NCI-H146 (cell line): ENCODE measurements around the gene B3GALT5.

ENCODE experiments used
- DNase-seq: peaks from one replicate; lab custom pipeline; 2025; lab: John Stamatoyannopoulos, UW

The B3GALT5 gene

DNA sequence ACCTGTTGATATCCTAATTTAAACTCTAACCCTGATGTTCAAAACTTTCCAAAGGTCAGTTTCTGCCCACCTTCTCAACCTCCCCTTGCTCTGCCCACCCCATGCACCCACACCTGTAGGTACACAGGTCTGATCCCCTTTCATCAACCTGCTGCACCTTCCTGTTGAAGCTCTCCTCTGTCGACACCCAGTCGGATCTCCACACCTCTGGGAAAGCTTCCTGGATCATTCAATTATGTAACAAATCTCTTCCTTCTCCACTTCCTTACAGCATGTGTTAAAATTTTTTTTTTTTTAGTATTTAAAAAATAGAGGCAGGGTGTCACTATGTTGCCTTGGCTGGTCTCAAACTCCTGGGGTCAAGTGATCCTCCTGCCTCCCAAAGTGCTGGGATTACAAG lies 87.6 kb downstream of the B3GALT5 start:
- DNase-seq = no peak

- no peak for DNase-seq
These were observed 90.8 kb downstream of the B3GALT5 start for GRCh38 chr21:39703578-39703977.

DNA sequence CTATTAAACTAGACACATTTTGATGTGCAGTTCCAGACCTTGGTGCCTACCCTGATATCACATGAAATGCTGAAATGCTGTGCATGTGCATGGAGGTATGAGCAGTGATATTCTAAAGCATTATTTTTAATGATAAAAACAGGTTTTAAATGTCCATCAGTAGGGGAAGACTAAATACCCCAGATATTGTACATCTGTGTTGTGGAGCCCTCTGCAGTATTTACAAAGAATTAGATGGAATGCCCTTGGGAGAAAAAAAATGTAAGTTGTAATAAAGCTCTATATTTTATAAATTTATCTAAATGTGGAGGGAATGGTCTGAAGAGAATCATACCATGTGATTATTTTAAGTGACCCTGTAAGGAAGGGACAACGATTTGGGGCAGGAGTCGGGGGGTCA lies 93.1 kb downstream of the B3GALT5 start:
- peak; percentile 1 for DNase-seq

DNA sequence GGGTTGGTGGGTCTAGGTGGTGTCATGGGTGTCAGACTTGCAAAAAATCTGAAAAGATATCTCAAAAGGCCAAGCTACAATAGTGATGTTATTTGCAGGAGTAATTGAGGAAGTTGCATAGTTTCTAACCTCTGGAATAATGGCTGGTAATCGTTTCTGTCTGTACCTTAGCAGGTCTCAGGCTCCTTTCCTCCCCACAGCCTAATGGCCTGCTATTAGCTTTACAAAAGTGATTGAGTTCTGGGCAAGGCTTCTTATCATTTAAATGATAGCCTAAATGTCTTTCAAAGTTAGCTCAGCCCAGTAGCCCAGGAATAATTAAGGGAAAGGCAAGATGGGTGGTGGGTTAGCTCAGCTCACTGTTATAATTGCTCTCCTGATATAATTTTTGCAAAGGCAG lies 94.6 kb downstream of the B3GALT5 start:
- no peak for DNase-seq

DNA sequence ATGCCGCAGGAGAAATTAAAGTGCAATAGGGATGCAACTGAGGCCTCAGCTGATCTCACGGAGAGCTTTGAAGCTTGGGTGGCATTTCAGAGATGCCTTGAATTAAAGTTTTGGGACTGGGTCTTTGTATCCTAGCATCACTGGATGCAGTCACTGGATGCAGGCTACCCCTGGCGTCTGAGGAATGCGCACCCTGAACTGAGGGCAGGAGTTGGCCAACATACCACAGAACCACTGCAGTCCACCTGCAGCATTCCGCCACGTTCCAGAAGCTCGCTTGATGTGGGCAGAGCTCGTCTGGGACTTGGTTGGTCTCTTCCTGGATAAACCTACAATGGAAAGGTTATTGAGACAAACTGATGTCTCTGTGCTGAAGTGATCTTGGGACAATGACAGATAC lies 98.1 kb downstream of the B3GALT5 start:
- no peak for DNase-seq

GRCh38 chr21:39712273-39712672 lies 99.5 kb downstream of the B3GALT5 start:
- no peak for DNase-seq

- peak; percentile 41 for DNase-seq
These were observed 100.2 kb downstream of the B3GALT5 start for GRCh38 chr21:39712976-39713375.

DNA sequence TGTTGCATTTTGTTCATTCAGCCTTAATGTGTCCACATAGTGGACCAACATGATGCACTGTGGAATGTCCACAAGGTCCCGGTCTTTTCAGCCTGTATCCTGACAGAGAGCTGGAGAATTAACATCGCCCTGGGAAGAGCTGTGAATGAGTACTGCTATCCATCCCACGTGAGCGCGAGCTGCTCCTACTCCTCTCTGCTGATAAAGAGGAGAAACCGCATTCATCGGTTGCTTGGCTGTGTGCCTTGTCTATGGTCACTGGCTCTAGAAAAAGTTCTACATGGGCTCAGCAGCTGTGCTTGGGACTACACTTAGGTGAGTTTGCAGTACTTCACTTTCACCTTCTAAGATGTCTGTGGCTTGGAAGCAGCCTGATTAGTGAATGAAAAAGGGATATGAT lies 101.2 kb downstream of the B3GALT5 start:
- no peak for DNase-seq

GRCh38 chr21:39714331-39714730 lies 101.6 kb downstream of the B3GALT5 start:
- DNase-seq = no peak

GRCh38 chr21:39715804-39716397 lies 103.2 kb downstream of the B3GALT5 start:
- peak; percentile 55 for DNase-seq

DNA sequence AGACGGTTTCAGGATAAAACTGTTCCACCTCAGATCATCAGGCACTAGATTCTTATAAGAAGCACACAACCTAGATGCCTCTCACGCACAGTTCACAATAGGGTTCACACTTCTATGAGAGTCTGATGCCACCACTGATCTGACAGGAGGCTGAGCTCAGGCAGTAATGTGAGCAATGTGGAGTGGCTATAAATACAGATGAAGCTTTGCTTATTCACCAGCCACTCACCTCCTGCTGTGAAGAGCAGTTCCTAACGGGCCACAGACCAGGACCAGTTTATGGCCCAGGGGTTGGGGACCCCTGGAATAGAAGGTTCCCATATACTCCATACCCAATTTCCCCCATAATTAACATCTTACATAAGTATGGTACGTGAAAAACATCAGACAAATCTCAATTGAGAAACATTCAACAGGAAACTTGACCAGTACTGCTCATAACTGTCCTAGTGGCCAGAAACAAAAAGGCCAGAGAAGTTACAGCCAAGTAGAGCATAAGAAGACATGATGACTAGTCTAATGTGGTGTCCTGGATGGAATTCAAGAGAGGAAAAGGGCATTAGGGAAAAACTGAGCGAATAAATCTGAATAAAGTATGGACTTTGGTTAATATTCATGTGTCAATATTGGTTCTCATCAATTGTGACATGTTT lies 107.5 kb downstream of the B3GALT5 start:
- DNase-seq = no peak

GRCh38 chr21:39721885-39722284 lies 109.1 kb downstream of the B3GALT5 start:
- no peak for DNase-seq
